MM.1S (cell line): Measurements from ENCODE around the gene LIME1.

Experiments
- EZH2phosphoT487 ChIP-seq: fragments of 300-600 bp; sonication (generic); IDR thresholded peaks from 2 replicates; pipeline ENCODE4 v1.6.1; 2018; ENCODE audit warnings: antibody characterized with exemption, low read length
- TF ChIP-seq, protein P1 (sequence below): fragments of 300-600 bp; sonication (generic); IDR thresholded peaks from 2 replicates; pipeline ENCODE4 v1.5.1; 2016; ENCODE audit warnings: antibody characterized with exemption, low read length, mixed read lengths

DNA sequence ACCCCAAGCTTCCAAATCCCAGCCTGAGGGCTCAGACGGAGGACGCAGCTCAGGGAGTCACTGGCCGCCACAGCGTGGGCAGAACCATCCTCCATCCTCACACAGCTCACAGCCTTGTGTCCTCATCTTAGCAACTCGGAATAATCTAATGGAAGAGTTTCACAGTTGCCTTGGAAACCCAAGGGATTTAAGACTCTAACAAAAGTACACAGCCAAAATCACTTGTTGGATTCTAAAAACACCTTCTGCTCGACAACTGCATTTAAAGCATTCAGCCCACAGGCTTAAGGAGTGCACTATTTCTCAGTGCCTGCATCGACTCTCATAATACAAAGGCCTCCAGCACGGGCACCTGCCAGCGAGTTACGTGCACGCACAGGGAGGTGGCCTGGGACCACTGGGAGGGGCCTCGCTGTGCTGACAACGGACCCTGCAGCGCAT is 49.2 kb downstream of the LIME1 start:
- TF ChIP-seq, protein P1, sequence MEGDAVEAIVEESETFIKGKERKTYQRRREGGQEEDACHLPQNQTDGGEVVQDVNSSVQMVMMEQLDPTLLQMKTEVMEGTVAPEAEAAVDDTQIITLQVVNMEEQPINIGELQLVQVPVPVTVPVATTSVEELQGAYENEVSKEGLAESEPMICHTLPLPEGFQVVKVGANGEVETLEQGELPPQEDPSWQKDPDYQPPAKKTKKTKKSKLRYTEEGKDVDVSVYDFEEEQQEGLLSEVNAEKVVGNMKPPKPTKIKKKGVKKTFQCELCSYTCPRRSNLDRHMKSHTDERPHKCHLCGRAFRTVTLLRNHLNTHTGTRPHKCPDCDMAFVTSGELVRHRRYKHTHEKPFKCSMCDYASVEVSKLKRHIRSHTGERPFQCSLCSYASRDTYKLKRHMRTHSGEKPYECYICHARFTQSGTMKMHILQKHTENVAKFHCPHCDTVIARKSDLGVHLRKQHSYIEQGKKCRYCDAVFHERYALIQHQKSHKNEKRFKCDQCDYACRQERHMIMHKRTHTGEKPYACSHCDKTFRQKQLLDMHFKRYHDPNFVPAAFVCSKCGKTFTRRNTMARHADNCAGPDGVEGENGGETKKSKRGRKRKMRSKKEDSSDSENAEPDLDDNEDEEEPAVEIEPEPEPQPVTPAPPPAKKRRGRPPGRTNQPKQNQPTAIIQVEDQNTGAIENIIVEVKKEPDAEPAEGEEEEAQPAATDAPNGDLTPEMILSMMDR = no peak
- no peak for TF ChIP-seq EZH2phosphoT487
